ENCODE results near the gene RGS8. TPM values are rescaled to one million over a fixed set of nuclear protein-coding genes. Genes with fewer than 3 reads are reported as not detected.

Gene RGS8
- total RNA-seq, 1 donor from 2014 or later: 0.04 TPM

DNA sequence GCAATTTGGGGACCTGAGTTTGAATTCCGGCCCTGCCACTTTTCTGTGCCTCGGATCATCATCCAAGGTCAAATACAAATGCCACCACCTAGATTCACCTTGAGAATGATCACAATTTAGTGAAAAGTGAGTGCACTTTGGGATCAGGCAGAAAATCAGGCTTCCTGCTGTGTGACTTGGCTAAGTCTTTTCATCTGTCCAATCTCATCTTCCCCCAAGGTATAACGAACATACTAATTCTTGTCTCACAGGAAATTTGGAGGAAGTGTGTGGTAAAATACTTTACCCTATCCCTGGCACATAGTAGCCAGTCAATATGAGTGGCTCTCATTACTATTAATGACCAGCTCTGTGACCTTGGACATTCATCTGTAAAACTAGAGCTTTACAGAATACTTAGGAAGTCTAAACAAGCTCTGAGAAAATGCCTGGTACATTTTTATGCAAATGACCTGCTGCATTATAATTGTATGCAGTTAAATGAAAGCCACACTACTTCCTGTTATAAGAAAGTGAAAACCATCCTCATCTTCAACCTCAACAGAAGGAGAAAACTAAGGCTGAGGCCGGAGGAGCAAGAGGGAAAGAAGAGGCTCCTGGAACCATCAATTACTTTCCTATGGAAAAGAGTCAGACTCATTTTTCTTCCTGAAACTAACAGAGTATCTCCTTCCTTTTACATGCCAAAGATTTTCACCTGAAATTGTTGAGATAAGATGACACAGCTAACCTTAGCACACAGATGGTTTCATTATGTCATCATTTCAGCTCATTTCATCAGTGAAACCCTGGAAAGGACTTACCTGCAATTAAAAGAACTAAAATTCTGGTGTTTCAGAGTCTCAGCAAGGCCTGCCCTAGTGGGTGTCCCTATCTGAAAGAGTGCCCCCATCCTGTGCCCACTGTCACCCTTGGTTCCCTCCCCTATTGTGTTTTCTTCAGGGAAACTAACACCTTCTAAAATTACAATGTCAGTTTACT lies 32.6 kb upstream of the RGS8 start:
- TF ChIP-seq, protein P1, sequence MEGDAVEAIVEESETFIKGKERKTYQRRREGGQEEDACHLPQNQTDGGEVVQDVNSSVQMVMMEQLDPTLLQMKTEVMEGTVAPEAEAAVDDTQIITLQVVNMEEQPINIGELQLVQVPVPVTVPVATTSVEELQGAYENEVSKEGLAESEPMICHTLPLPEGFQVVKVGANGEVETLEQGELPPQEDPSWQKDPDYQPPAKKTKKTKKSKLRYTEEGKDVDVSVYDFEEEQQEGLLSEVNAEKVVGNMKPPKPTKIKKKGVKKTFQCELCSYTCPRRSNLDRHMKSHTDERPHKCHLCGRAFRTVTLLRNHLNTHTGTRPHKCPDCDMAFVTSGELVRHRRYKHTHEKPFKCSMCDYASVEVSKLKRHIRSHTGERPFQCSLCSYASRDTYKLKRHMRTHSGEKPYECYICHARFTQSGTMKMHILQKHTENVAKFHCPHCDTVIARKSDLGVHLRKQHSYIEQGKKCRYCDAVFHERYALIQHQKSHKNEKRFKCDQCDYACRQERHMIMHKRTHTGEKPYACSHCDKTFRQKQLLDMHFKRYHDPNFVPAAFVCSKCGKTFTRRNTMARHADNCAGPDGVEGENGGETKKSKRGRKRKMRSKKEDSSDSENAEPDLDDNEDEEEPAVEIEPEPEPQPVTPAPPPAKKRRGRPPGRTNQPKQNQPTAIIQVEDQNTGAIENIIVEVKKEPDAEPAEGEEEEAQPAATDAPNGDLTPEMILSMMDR (IDR thresholded peaks at IDR 0.05; ENCODE audit: insufficient read depth, low read length, poor library complexity, severe bottlenecking): no peak
- no peak for DNase-seq (ENCODE audit: low read depth)
- no peak overlapping the region for H3K4me3 ChIP-seq (ENCODE audit: low read depth, low read length)

DNA sequence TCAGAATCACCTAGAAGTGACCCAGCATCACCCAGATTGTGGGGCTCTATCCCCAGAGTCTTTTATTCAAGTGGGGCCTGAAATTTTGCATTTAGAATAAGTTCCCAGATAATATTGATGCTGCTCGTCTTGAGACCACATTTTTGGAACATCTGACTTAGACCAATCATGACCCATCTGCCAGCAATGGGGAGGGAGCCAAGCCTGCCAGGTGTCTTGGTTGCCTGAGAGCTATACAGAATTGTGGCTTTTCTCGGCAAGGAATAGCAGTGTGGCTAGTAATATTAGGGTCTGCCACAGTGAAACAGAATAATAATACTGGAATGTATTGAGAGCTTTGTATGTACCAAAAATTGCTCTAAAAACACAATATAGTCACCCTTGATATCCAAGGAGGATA lies 31.1 kb upstream of the RGS8 start:
- H3K4me3 ChIP-seq (ENCODE audit: low read depth, low read length): no peak overlapping the region
- no peak for DNase-seq (ENCODE audit: low read depth)
- no peaks in the 10 kb centered on the region for H3K36me3 ChIP-seq (ENCODE audit: control insufficient read depth, insufficient read depth, low read length)
- TF ChIP-seq, protein P1 (IDR thresholded peaks at IDR 0.05; ENCODE audit: insufficient read depth, low read length, poor library complexity, severe bottlenecking): no peak
- H3K27me3 ChIP-seq (ENCODE audit: control insufficient read depth, insufficient read depth, low read length): no peaks in the 10 kb centered on the region

More for the DNA sequence above, 32.6 kb upstream of the RGS8 start:
- Histone ChIP-seq H3K36me3 (ENCODE audit: control insufficient read depth, insufficient read depth, low read length) (no peaks in the 10 kb centered on the region), H3K27me3 (ENCODE audit: control insufficient read depth, insufficient read depth, low read length) (no peaks in the 10 kb centered on the region)

- H3K36me3 ChIP-seq (ENCODE audit: control insufficient read depth, insufficient read depth, low read length): no peaks in the 10 kb centered on the region
- DNase-seq (ENCODE audit: low read depth): no peak
- no peaks in the 10 kb centered on the region for H3K27me3 ChIP-seq (ENCODE audit: control insufficient read depth, insufficient read depth, low read length)
- no peak overlapping the region for H3K4me3 ChIP-seq (ENCODE audit: low read depth, low read length)
- TF ChIP-seq, protein P1 (IDR thresholded peaks at IDR 0.05; ENCODE audit: insufficient read depth, low read length, poor library complexity, severe bottlenecking): no peak
Measured at GRCh38 chr1:182714546-182714945, 30.2 kb upstream of the RGS8 start.

GRCh38 chr1:182713939-182714338 lies 29.6 kb upstream of the RGS8 start:
- Histone ChIP-seq H3K36me3 (ENCODE audit: control insufficient read depth, insufficient read depth, low read length) (no peaks in the 10 kb centered on the region), H3K27me3 (ENCODE audit: control insufficient read depth, insufficient read depth, low read length) (no peaks in the 10 kb centered on the region), H3K4me3 (ENCODE audit: low read depth, low read length) (no peak overlapping the region)
- TF ChIP-seq, protein P1 (IDR thresholded peaks at IDR 0.05; ENCODE audit: insufficient read depth, low read length, poor library complexity, severe bottlenecking): no peak
- DNase-seq (ENCODE audit: low read depth): no peak

DNA sequence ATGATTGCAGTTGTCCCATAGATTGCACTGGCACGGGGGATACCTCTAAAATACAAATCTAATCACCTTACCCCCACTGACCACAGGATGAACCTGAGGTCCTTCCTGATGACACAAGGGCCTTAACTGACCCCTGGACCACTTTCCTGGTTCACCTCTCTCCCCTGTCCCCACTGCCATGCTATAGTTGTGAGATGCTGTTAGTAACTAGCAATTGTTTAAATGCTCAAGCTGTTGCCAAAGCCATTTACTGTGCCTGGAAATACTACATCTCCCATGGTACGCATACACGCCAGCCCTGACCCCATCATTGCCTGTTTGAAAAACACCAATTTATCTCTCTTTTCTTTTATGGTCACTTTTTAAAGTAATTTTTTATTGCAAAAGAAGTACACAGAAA lies 29.1 kb upstream of the RGS8 start:
- Histone ChIP-seq H3K27me3 (ENCODE audit: control insufficient read depth, insufficient read depth, low read length) (no peaks in the 10 kb centered on the region), H3K36me3 (ENCODE audit: control insufficient read depth, insufficient read depth, low read length) (no peaks in the 10 kb centered on the region), H3K4me3 (ENCODE audit: low read depth, low read length) (no peak overlapping the region)
- DNase-seq (ENCODE audit: low read depth): no peak
- TF ChIP-seq, protein P1 (IDR thresholded peaks at IDR 0.05; ENCODE audit: insufficient read depth, low read length, poor library complexity, severe bottlenecking): no peak
